HG03135 (cell line): ENCODE measurements around the gene CIAO2A.
"Not testable (repeated sequence)": the region's sequence is repeated elsewhere in the genome, so short reads cannot be mapped to it uniquely, and the experiment has no call there.

Source experiments
- ATAC-seq: cut with Tn5 transposase; IDR thresholded peaks from one replicate; pipeline ENCODE4 v1.9.1; 2021; ENCODE audit warnings: mild to moderate bottlenecking, moderate library complexity; ENCODE audit not compliant: unreplicated experiment

Gene CIAO2A, protein sequence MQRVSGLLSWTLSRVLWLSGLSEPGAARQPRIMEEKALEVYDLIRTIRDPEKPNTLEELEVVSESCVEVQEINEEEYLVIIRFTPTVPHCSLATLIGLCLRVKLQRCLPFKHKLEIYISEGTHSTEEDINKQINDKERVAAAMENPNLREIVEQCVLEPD

DNA sequence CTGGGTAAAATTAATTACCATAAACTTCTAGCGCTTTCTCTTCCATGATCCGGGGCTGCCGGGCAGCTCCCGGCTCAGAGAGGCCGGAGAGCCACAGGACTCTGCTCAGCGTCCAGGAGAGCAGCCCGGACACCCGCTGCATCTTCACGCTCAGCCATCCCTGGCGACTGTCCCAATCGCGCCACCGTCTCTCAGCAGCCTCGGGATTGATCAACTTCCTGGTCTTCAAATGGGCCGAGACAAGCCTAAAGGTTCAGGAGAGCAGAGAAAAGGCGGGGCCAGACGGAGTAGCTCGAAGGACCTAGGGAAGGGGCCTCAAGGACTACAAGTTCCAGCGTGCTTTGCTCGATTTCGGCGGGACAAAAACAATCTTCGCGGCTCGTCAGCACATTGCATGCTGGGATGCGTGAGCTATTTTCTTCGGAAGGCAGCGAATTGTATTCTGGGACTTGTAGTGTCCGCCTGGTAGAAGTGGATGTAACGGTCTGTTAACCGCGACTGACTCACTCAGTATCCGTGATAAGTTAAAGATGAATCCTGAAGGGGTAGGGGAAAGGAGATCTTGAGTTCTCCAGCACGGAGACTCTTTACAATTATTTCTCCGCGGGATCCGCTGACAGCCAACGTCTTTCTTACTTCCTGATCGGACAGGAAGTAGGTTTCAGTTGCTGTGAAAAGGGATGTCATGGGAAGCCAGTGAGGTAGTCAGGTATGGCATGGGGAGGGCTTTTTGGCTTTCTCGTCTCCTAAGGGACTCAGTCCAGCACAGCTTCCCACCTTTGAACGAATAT is at the start of gene CIAO2A:
Gene CIAO2A (minus strand): TSS at position 212 of the 791 bp plus-strand sequence. CDS start 70 bp downstream, at position 142.
- ATAC-seq: peak; percentile 66

DNA sequence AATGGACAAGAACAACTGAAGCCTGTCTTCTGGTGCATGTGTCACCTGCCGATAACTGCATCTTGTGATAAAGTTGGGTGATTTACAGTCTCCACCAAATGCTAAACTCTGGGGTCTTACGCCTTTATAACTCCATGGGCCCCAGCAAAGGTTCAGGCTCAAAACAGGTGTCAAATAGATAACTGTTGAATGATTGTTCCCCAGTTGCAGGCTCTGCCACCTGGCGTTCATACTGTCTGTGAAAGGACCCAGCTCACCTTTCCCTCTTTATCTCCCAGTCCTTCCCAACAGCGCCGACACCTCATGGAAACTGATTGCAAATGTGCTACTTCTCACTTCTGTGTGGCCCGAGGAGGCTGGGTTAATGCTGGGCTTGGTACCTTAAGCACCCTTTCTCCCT is 49.6 kb upstream of the CIAO2A start:
- no peak for ATAC-seq

DNA sequence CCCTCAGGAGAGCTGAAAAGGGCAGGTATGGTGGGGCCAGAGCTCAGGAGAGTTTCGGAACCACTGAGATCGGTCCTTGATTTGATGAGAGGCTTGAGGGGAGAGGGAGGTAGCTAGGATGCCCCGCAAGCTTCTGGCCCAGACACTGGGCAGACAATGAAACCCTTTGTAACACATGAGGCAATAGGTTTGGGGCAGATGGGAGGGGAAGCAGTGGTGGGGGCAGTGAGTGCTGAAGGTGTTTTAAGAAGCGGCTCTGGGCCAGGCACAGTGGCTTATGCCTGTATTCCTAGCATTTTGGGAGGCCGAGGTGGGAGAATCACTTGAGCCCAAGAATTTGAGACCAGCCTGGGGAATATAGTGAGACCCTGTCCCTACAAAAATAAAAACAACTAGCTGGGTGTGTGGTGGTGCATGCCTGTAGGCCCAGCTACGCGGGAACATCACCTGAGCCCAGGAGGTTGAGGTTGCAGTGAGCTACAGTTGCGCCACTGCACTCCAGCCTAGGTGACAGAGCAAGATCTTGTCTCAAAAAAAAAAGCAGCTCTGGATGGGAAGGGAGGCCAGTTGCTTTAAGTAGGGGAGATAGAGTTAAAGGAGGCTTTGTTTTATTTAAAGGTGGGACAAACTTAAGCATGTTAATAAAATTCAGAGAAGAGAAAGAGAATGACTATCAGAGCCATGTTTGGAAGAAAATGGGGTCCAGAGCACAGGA is 48.3 kb upstream of the CIAO2A start:
- ATAC-seq: no peak

DNA sequence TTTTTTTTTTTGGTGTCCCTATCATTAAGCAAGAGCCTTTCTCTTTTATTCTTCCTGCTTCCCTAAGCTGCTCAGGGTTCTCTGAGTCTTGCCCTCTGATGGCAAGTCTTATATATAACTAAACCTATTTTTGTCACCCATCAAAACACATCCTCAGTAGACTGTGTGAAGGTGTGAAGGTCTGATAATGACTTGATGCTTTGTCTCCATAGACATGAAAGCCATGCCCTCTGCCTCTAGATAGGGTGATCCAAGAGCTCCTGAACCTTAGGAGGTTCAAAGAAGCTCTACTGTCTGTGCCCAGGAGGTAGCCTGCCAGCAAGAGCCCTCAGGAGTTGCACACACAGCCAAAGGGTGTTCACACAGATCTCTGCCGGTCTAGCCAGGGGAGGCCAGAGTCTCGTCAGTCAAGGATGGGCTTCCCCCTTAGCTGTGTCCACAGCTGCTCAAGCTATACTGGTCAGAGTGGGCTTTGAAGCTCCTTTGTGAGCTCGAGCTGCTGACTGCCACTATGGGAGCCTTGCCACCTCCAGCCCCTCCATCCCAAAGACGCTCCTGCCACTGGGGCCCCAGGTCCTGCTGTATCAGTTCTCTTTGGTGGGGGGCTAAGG is 44.8 kb upstream of the CIAO2A start:
- ATAC-seq: no peak

DNA sequence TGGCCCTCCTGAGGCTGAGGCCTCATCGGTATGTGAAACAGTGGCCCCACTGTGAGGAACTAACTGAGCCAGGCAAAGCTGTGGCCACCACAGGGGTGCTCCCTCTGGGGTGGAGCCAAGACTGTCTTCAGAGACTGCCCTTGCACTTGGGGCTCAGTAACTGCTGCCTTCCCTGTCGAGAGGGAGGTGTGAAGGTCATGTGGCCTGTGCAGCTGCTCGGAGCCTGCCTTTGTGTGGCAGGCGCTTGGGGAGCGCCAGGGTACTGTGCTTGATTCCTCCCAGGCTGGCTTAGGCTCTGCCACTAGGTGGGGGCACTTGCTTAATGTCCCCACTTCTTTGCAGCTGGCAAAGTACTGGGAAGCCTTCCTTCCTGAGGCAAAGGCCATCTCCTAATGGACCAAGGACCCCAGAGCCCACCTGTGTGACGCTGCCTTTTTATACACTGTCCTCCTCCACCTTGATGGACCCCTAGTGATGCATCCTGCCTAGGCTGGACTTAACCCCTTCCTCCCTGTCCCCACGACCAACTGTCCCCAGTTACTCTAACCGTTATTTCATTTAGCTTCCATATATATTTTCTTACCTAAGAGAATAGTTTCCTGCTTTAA is 43.7 kb upstream of the CIAO2A start:
- no peak for ATAC-seq

DNA sequence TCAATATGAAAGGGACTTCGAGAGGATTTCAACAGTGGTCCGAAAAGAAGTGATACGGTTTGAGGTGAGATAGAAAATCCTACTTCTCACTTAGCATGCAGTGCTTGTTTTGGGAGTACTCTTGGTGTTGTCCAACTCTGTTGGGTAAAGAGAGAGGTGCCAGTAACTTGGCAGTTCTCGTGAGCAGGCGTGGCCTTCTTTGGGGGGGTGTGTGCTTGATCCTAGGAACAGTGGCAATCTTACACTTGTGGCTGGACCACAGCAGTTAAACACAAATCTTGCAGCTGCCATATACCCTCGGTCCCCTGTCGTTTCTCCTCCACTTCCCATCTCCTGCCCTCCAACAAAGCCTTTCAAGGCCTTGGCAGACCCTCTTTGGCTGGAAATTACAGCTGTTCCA is 42.7 kb upstream of the CIAO2A start:
- no peak for ATAC-seq

DNA sequence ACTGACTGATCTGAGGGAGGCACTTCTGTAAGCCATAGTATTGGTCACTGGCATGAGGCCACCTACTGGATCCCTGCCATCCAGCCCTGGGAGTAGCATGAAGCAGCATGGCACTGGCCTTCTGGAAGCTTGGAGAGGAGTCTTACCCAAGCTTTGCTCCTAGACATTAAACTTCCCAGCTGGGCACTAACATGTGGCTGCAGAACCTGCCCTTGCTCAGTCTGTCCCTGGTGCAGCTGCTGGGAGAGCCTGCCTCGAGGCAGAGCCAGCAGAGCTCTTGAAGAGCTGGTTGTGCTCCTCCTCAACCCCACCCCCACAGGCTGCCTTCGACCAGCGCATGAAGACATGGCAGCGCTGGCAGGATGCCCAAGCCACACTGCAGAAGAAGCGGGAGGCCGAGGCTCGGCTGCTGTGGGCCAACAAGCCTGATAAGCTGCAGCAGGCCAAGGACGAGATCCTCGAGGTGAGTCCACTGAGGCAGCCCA is 40.7 kb upstream of the CIAO2A start:
- ATAC-seq: no peak

DNA sequence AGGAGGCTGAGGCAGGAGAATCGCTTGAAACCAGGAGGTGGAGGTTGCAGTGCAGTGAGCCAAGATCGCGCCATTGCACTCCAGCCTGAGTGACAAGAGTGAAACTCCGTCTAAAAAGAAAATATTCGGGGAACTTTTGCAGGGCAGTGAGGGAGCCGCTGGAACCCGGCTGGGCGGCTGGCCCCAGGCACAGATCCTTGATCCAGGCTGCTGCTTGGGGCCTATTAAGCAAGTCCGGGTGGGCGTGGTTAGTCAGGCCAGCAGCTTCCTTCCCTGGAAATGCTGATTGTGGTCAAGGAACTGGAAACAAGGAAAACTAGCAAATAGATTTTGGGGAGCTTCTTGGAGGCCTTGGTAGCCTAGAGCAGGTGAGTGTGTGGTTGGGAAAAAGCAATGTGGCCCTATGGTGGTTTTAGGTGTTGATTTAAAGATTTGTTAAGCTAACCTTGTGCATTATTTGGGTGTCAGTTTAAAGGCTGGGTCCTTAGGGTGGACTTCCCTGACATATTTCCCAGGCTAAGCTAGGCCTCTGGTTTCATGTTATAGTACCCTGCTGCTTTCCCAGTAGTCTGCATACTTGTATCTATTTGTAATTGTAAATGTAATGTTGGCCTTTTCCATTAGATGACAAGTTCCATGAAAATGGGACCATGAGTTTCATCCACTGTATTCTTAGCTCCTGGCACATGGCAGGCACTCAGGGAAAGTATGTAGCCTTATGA is 40.1 kb upstream of the CIAO2A start:
- no peak for ATAC-seq

DNA sequence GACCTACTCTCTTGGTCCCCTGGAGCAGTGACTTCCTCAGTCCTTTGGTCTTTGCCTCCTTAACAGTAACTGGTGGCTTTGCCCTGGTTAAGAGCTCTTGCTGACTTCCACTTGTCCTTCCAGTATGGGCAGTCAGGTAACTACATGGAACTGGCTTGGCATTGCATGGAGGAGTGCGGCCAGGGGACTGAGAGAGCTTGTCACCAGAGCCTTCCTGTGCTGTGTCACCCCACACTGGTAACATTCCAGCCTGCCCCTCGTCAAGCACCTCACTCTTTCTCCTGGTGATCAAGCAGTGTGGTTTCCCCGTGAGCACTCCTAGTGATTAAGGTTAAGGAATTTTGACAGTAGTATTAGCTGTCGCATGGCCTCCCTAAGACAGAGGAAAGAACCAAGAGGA is 38.6 kb upstream of the CIAO2A start:
- ATAC-seq: no peak

DNA sequence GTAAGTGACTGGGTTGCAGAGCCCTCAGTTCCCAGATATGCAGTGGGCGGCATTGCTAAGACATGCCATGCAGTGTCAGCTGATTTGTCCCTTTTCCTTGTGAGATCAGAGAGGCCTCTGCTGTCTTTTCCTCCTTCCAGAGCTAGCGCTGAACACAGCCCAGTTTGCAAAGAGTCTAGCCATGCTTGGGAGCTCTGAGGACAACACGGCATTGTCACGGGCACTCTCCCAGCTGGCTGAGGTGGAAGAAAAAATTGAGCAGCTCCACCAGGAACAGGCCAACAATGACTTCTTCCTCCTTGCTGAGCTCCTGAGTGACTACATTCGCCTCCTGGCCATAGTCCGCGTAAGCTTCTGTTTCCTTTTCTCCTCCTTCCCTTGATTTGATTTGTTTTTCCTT is 37.9 kb upstream of the CIAO2A start:
- no peak for ATAC-seq

DNA sequence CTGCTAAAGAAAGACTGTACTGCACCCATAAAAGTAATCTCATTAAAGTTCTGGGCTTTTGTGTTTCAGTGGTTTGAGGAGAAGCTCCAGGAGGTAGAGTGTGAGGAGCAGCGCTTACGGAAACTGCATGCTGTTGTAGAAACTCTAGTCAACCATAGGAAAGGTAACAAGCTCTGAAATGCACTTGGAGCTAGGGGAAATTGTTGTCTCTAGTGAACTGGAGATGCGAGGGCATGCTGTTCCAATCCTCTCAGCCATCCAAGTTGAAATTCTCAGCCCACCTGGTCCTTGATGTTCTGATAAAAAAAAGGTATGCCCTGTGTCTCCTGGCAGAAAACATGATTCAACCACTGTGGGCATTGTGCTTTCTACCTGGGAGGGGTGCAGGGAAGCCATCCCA is 36.5 kb upstream of the CIAO2A start:
- ATAC-seq: no peak

DNA sequence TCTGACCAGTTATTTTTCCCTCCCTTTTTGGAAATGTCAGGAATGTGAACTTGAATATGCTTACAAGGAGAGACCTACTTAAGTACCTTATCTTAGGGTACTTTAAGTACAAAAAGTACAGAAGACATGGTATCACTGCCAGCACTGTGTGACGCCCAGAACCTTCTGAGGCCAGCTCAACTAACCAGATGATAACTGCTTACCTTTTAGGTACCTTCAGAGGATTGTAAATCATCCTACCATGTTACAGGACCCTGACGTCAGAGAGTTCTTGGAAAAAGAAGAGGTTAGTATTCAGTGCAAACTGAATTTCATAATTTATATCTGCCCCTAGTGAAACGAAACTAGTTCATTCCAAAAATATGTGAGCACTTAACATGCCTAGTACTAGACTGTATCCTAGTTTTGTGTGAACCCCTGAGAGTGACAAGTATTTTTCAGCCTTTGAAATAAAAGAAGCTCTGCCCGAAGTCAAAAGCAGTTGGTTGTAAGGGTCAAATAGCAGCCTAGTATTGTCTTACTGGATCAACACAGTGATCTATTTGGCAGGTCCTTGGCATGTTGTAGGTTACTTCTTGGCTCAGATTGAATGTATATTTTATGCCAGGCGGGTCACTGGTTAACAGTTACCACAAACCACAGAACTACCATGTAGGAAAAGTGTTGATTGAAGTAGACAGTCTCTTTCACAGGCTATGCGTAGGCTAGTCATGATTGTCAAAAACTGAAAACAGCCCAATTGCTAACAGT is 34.1 kb upstream of the CIAO2A start:
- ATAC-seq: no peak

DNA sequence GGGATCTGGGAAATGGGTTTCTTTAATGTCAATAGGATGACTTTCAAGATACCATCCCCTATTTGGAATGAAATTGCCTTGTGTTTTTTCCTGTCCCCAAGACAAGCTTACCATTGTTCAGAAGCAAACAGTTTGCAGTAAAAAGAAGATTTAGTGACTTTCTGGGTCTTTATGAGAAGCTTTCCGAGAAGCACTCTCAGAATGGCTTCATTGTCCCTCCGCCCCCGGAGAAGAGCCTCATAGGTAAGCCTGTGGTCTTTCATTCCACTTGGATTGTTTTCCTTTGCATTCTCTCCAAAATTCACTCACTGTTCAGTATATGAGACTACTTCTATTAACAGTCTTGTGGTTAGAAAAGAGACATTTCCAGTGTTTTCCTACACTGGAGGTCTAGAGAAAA is 32.3 kb upstream of the CIAO2A start:
- ATAC-seq: no peak

DNA sequence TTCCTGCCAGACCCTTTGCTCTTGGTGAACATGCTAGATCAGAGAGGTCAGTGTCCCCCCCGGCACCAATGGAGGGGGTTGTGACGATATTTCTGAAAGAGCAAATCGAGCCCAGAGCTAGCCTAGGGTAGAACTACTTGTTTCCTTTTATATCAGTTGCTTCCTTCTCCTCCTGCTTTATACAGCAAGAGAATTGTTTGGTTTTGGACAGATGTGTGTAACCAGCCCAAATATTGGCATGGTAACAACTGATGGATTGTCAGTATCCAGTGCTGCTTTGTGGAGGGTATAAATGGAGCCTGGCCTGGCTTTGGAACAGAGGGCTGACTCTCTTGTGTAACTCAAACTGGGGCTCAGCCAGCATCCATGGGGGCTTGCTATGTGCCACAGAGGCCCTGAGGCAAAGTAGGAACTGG is 29.3 kb upstream of the CIAO2A start:
- ATAC-seq: no peak

DNA sequence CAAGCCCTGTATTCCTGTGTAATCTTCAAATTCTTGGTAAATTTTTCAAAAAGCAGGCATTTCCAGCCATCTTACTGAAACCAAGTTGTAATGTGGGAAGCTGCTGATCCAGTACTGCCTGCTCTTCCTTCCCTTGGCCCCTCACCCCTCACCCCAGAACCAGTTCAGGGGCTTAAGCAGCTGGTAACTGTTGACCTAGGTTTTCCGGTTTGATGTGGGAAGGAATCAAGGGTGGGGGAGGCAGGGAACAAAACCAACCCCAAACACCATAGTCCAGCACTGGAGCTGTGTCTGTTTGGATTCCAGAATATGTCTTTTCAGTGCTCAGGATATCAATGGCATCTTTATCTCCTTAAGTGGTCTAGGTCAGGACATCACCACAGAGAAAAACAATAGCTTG is 28.8 kb upstream of the CIAO2A start:
- no peak for ATAC-seq

DNA sequence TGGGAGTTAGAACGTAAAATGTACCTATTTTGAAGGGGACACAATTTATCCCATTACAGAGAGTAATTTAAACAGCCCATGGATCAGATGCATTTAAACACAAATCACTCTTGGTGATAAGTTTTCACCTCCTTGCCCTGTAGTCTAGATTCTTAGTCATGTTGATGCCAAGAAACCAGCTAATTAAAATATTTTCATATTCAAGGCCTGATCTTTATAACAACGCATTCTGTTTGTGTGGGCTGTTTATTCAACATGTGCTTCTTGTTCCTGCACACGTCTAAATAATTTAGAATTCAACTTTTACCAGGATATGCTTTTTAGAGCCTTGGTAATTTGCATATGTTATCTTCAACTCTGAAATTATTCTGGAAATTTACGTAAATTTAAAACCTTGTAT is 28.0 kb upstream of the CIAO2A start:
- ATAC-seq: no peak

DNA sequence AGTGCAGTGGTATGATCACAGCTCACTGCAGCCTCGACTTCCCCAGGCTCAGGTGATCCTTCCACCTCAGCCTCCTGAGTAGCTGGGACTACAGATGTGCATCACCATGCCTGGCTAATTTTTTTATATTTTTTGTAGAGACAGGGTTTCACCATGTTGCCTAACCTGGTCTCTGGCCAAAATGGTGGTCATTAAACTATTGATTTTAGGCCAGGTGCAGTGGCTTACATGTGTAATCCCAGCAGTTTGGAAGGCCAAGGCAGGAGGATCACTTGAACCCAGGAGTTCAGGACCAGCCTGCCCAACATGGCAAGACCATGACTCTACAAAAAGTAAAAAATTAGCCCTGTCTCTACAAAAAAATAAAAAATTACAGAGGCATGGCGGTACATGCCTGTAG is 26.7 kb upstream of the CIAO2A start:
- ATAC-seq: not testable (repeated sequence)

DNA sequence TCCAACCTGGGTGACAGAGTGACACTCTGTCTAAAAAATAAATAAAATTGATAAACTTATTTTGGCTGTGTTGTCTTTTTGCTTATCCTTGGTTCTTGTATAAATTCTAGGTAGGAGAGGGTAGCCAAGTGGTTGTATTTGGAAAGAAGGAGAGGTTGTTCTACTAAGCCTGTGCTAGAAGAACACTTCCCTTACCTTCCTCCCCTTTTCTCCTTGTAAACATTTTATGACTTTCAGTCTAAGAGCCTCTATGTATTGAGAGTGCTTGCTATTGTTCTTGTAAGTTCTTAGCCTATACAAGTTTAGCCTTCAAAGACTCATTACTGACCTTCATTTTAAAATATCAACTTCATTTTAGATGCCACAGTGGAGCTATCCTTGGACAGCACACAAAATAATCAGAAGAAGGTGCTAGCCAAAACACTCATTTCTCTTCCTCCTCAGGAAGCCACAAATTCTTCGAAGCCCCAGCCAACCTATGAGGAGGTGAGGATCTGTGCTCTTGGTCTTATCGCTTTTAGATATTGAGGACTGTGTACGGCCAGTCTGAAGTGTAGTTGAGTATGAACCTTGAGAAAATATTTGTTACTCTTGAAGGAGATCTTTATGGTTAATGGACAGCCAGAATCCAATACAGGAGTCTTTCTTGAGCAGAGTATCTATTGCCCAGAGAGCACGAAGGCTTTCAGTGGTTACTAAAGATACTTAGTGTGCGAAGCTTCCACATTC is 24.3 kb upstream of the CIAO2A start:
- no peak for ATAC-seq

DNA sequence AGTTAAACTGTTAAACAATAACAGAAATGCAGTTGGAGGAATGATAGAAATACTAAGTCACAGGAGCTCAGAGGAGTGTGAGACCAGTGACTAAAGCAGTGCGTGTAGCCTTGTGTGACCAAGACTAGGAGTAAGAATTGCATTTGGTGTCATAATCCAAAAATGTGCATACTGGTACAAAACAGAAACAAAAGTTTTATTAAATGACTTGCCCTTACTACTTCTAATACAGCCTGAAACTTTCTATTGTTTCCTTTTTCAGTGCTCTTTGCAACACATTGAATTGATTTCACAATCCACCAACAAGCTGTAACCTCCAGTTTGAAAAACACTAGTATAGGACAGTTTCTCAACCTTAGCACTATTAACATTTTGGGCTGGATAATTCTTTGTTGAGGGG is 19.3 kb upstream of the CIAO2A start:
- ATAC-seq: no peak
